GM23338 (cell line): ENCODE data around the gene RELN. TPM values are rescaled to one million over a fixed set of nuclear protein-coding genes. Genes with fewer than 3 reads are reported as not detected.

Experiments
- ATAC-seq: fragments of 200-7000 bp; cut with Tn5 transposase; 3 replicates; pipeline ENCODE4 v1.9.1; 2020
- DNase-seq: peaks from one replicate; pipeline ENCODE4 v3.0.0-alpha.2; 2015; ENCODE audit warnings: low spot score
- H2AFZ ChIP-seq: fragments of 200-600 bp; sonication (generic); 2 replicates; pipeline ENCODE4 v1.8.0; 2016; ENCODE audit warnings: antibody characterized with exemption, mild to moderate bottlenecking, moderate library complexity
- H3F3A ChIP-seq: fragments of 200-600 bp; sonication (generic); replicated peaks from 2 replicates; pipeline ENCODE4 v1.8.0; 2017; ENCODE audit warnings: antibody characterized with exemption, mixed run types, low read depth
- H3K27ac ChIP-seq: fragments of 200-600 bp; sonication (generic); 2 replicates; pipeline ENCODE4 v1.6.1; 2016; ENCODE audit warnings: low read depth
- H3K27me3 ChIP-seq: fragments of 200-600 bp; sonication (generic); 2 replicates; pipeline ENCODE4 v1.8.0; 2016; ENCODE audit warnings: mild to moderate bottlenecking, mixed run types, moderate library complexity; ENCODE audit not compliant: insufficient read depth
- H3K36me3 ChIP-seq: fragments of 200-600 bp; sonication (generic); 2 replicates; pipeline ENCODE4 v1.8.0; 2016; ENCODE audit warnings: mild to moderate bottlenecking; ENCODE audit not compliant: insufficient read depth
- H3K4me1 ChIP-seq: fragments of 200-600 bp; sonication (generic); 2 replicates; pipeline ENCODE4 v1.8.0; 2016; ENCODE audit warnings: mild to moderate bottlenecking, moderate library complexity; ENCODE audit not compliant: insufficient read depth
- H3K4me2 ChIP-seq: fragments of 200-600 bp; sonication (generic); 2 replicates; pipeline ENCODE4 v1.7.1; 2017; ENCODE audit warnings: mixed run types
- H3K4me3 ChIP-seq: fragments of 200-600 bp; sonication (generic); 2 replicates; pipeline ENCODE4 v1.6.1; 2016; ENCODE audit warnings: mixed run types
- H3K79me2 ChIP-seq: fragments of 200-600 bp; sonication (generic); replicated peaks from 2 replicates; pipeline ENCODE4 v1.8.0; 2017; ENCODE audit warnings: mild to moderate bottlenecking; ENCODE audit not compliant: insufficient read depth
- H3K9me2 ChIP-seq: fragments of 200-600 bp; sonication (generic); 2 replicates; pipeline ENCODE4 v1.8.0; 2017; ENCODE audit not compliant: insufficient read depth
- H4K20me1 ChIP-seq: fragments of 200-600 bp; sonication (generic); replicated peaks from 2 replicates; pipeline ENCODE4 v1.8.0; 2017; ENCODE audit warnings: mild to moderate bottlenecking; ENCODE audit not compliant: insufficient read depth
- H3K27ac Mint-ChIP-seq: 2 replicates; pipeline ENCODE4 v1.8.0; 2020; ENCODE audit warnings: inconsistent platforms, mild to moderate bottlenecking, moderate library complexity, mixed read lengths
- H3K27me3 Mint-ChIP-seq: 3 replicates; pipeline ENCODE4 v1.8.0; 2022; ENCODE audit warnings: low read depth, mild to moderate bottlenecking, moderate library complexity, mixed read lengths, inconsistent platforms; ENCODE audit not compliant: insufficient read depth, poor library complexity
- H3K36me3 Mint-ChIP-seq: 3 replicates; pipeline ENCODE4 v1.8.0; 2021; ENCODE audit warnings: low read depth, mild to moderate bottlenecking, inconsistent platforms, moderate library complexity, mixed read lengths
- H3K4me1 Mint-ChIP-seq: 3 replicates; pipeline ENCODE4 v1.8.0; 2020; ENCODE audit warnings: mild to moderate bottlenecking, inconsistent platforms, mixed read lengths
- H3K4me3 Mint-ChIP-seq: 3 replicates; pipeline ENCODE4 v1.8.0; 2021; ENCODE audit warnings: moderate library complexity, mild to moderate bottlenecking, inconsistent platforms, mixed read lengths
- H3K9me3 Mint-ChIP-seq: 3 replicates; pipeline ENCODE4 v1.8.0; 2020; ENCODE audit warnings: moderate library complexity, mild to moderate bottlenecking, inconsistent platforms, mixed read lengths
- CREB1 ChIP-seq: fragments of 250-450 bp; sonication (Bioruptor Pico); IDR thresholded peaks from 2 replicates; pipeline ENCODE4 v1.5.0; 2020; ENCODE audit warnings: low read depth, mild to moderate bottlenecking, moderate library complexity
- EZH2 ChIP-seq: fragments of 200-600 bp; sonication (generic); IDR thresholded peaks from one replicate; pipeline ENCODE4 v1.8.0; 2017; ENCODE audit warnings: antibody characterized with exemption, mild to moderate bottlenecking, low read depth; ENCODE audit not compliant: unreplicated experiment
- JUNB ChIP-seq: IDR thresholded peaks from one replicate; pipeline ENCODE4 v1.6.1; 2016; ENCODE audit warnings: antibody characterized with exemption; ENCODE audit not compliant: unreplicated experiment
- POLR2AphosphoS5 ChIP-seq: IDR thresholded peaks from 2 replicates; pipeline ENCODE4 v1.6.1; 2016; ENCODE audit warnings: antibody characterized with exemption, low read depth
- STAT1 ChIP-seq: IDR thresholded peaks from one replicate; pipeline ENCODE4 v1.6.1; 2016; ENCODE audit warnings: antibody characterized with exemption; ENCODE audit not compliant: unreplicated experiment
- ZNF331 ChIP-seq: fragments of 250-450 bp; sonication (Bioruptor Pico); IDR thresholded peaks from 2 replicates; pipeline ENCODE4 v1.5.0; 2020; ENCODE audit warnings: low read depth, mild to moderate bottlenecking, moderate library complexity
- polyA plus RNA-seq: library from polyadenylated mRNA; unstranded; fragments of >200 nt; fragmentation: Nextera tagmentation; extraction: Ambion mirVana; gene quantifications from 2 replicates; pipeline ENCODE4 v1.2.1, GENCODE V29; 2016
- total RNA-seq: library from RNA; depleted of rRNA; stranded (reverse); fragments of >200 nt; shearing (Covaris generic); gene quantifications from 2 replicates; pipeline ENCODE4 v1.2.3, GENCODE V29; 2014
- TF ChIP-seq, protein P1 (sequence below), 2 experiments: fragments of 200-600 bp in 1 of 2; sonication (generic) in 1 of 2; conservative IDR thresholded peaks; 2 replicates each; pipeline versions ENCODE4 v1.5.1 to v1.6.1; 2016 to 2017; ENCODE audit warnings: antibody characterized with exemption in 2 of 2, low read depth in 2 of 2, mild to moderate bottlenecking in 2 of 2, moderate library complexity in 1 of 2
- TF ChIP-seq, protein P2 (sequence below): fragments of 250-450 bp; sonication (Bioruptor Pico); IDR thresholded peaks from 2 replicates; pipeline ENCODE4 v1.5.0; 2020; ENCODE audit warnings: mild to moderate bottlenecking, moderate library complexity

RELN gene
- total and polyA plus RNA-seq, 2 experiments from 2014 or later, result 0.10 to 0.76 TPM

DNA sequence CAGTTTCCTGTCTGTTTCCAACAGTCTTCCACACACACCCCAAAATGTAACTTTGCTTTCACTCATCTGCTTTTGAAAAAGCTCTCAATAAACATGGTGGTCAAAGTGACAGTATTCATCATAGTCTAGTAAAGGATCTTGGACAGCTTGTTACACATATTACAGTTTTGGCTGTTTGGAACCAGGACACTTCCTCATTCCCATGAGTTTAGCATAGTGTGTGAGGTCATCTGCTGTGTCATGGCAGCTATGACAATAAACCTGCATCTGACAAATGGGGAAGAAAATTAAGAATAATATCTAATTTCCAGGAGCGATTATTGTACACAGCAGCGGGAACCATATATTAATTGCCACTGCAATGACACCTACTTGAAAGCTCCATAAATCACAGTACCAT lies 359.1 kb downstream of the RELN start (continued):
- TF ChIP-seq, protein P1, sequence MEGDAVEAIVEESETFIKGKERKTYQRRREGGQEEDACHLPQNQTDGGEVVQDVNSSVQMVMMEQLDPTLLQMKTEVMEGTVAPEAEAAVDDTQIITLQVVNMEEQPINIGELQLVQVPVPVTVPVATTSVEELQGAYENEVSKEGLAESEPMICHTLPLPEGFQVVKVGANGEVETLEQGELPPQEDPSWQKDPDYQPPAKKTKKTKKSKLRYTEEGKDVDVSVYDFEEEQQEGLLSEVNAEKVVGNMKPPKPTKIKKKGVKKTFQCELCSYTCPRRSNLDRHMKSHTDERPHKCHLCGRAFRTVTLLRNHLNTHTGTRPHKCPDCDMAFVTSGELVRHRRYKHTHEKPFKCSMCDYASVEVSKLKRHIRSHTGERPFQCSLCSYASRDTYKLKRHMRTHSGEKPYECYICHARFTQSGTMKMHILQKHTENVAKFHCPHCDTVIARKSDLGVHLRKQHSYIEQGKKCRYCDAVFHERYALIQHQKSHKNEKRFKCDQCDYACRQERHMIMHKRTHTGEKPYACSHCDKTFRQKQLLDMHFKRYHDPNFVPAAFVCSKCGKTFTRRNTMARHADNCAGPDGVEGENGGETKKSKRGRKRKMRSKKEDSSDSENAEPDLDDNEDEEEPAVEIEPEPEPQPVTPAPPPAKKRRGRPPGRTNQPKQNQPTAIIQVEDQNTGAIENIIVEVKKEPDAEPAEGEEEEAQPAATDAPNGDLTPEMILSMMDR (conservative IDR thresholded peaks at IDR 0.05; ENCODE audit: low read depth in 2 of 2), result no peak
- TF ChIP-seq STAT1 (no peak), EZH2 (no peak), CREB1 (no peak), ZNF331 (CRISPR knock-in tag) (no peak)
- TF ChIP-seq, protein P2, sequence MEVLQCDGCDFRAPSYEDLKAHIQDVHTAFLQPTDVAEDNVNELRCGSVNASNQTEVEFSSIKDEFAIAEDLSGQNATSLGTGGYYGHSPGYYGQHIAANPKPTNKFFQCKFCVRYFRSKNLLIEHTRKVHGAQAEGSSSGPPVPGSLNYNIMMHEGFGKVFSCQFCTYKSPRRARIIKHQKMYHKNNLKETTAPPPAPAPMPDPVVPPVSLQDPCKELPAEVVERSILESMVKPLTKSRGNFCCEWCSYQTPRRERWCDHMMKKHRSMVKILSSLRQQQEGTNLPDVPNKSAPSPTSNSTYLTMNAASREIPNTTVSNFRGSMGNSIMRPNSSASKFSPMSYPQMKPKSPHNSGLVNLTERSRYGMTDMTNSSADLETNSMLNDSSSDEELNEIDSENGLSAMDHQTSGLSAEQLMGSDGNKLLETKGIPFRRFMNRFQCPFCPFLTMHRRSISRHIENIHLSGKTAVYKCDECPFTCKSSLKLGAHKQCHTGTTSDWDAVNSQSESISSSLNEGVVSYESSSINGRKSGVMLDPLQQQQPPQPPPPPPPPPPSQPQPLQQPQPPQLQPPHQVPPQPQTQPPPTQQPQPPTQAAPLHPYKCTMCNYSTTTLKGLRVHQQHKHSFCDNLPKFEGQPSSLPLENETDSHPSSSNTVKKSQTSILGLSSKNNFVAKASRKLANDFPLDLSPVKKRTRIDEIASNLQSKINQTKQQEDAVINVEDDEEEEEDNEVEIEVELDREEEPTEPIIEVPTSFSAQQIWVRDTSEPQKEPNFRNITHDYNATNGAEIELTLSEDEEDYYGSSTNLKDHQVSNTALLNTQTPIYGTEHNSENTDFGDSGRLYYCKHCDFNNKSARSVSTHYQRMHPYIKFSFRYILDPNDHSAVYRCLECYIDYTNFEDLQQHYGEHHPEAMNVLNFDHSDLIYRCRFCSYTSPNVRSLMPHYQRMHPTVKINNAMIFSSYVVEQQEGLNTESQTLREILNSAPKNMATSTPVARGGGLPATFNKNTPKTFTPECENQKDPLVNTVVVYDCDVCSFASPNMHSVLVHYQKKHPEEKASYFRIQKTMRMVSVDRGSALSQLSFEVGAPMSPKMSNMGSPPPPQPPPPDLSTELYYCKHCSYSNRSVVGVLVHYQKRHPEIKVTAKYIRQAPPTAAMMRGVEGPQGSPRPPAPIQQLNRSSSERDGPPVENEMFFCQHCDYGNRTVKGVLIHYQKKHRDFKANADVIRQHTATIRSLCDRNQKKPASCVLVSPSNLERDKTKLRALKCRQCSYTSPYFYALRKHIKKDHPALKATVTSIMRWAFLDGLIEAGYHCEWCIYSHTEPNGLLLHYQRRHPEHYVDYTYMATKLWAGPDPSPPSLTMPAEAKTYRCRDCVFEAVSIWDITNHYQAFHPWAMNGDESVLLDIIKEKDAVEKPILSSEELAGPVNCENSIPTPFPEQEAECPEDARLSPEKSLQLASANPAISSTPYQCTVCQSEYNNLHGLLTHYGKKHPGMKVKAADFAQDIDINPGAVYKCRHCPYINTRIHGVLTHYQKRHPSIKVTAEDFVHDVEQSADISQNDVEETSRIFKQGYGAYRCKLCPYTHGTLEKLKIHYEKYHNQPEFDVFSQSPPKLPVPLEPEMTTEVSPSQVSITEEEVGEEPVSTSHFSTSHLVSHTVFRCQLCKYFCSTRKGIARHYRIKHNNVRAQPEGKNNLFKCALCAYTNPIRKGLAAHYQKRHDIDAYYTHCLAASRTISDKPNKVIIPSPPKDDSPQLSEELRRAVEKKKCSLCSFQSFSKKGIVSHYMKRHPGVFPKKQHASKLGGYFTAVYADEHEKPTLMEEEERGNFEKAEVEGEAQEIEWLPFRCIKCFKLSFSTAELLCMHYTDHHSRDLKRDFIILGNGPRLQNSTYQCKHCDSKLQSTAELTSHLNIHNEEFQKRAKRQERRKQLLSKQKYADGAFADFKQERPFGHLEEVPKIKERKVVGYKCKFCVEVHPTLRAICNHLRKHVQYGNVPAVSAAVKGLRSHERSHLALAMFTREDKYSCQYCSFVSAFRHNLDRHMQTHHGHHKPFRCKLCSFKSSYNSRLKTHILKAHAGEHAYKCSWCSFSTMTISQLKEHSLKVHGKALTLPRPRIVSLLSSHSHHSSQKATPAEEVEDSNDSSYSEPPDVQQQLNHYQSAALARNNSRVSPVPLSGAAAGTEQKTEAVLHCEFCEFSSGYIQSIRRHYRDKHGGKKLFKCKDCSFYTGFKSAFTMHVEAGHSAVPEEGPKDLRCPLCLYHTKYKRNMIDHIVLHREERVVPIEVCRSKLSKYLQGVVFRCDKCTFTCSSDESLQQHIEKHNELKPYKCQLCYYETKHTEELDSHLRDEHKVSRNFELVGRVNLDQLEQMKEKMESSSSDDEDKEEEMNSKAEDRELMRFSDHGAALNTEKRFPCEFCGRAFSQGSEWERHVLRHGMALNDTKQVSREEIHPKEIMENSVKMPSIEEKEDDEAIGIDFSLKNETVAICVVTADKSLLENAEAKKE (CRISPR knock-in tag), result no peak

DNA sequence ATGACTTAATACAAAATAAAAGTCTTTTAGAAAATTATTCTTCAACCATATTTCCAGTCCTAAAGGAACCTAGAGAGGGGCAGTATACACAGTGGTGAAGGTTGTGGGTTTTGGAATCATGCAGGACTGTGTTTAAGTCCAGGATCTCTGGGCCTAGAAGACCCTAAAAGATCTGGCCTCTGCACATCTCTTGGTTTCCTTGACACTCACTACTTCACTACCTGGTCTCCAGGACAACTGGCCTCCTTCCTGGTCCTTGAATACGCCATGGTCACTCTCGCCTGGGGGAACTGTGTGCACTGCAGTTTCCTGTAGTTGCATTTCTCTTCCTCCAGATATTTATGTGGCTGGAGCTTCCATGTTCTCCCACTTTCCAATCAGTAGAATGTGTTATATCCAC lies 360.7 kb downstream of the RELN start:
- Mint-ChIP-seq H3K36me3 (no peaks in the 10 kb centered on the region), H3K4me1 (no peaks in the 10 kb centered on the region), H3K9me3 (no peaks in the 10 kb centered on the region), H3K27ac (no peak overlapping the region), H3K4me3 (no peak overlapping the region), H3K27me3 (peaks cover 2% of the 10 kb centered on the region)
- Histone ChIP-seq H4K20me1 (no peaks in the 10 kb centered on the region), H3K9me2 (no peaks in the 10 kb centered on the region), H3K4me3 (no peak overlapping the region), H3K4me1 (no peaks in the 10 kb centered on the region), H3K36me3 (no peaks in the 10 kb centered on the region), H3K79me2 (no peaks in the 10 kb centered on the region), H3K27me3 (no peaks in the 10 kb centered on the region), H3F3A (no peaks in the 10 kb centered on the region), H2AFZ (no peak overlapping the region), H3K4me2 (no peak overlapping the region), H3K27ac (no peak overlapping the region)
- no peak for ATAC-seq
- TF ChIP-seq JUNB (no peak), POLR2AphosphoS5 (no peak)
- TF ChIP-seq, protein P2 (CRISPR knock-in tag), result no peak
- DNase-seq, result no peak
